Astrocyte (in vitro differentiated cells and primary cell): ENCODE data around the gene PDLIM3.

Experiments
- EZH2 ChIP-seq: IDR thresholded peaks from 2 replicates; pipeline ENCODE4 v1.6.1; 2012; ENCODE audit warnings: mild to moderate bottlenecking, low read length, inconsistent platforms; ENCODE audit not compliant: insufficient read depth
- TF ChIP-seq, protein P1 (sequence below): IDR thresholded peaks from 2 replicates; pipeline ENCODE4 v1.5.1; 2011; ENCODE audit warnings: low read depth, mild to moderate bottlenecking, inconsistent platforms, low read length, moderate library complexity; ENCODE audit not compliant: insufficient read depth

DNA sequence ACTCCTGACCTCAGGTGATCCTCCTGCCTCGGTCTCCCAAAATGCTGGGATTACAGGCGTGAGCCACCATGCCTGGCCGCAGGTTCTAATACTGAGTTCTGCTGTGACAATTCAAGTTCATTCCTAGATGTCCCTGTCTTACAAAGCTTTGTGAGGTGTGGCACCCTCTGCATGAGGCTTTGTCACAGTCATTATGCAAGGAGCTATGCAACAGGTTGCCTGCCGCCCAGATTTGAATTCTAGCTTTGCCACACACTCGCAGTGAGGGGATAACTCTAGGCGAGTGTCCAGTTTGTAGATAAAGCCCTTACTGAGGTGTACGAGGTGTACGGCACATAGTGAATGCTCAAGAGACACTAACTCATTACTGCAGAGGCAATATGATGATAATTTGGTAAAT is 67.3 kb downstream of the PDLIM3 start:
- TF ChIP-seq, protein P1, sequence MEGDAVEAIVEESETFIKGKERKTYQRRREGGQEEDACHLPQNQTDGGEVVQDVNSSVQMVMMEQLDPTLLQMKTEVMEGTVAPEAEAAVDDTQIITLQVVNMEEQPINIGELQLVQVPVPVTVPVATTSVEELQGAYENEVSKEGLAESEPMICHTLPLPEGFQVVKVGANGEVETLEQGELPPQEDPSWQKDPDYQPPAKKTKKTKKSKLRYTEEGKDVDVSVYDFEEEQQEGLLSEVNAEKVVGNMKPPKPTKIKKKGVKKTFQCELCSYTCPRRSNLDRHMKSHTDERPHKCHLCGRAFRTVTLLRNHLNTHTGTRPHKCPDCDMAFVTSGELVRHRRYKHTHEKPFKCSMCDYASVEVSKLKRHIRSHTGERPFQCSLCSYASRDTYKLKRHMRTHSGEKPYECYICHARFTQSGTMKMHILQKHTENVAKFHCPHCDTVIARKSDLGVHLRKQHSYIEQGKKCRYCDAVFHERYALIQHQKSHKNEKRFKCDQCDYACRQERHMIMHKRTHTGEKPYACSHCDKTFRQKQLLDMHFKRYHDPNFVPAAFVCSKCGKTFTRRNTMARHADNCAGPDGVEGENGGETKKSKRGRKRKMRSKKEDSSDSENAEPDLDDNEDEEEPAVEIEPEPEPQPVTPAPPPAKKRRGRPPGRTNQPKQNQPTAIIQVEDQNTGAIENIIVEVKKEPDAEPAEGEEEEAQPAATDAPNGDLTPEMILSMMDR: no peak
- no peak for TF ChIP-seq EZH2
